Measurements from ENCODE around the gene SPON1. TPM values are rescaled to one million over a fixed set of nuclear protein-coding genes. Genes with fewer than 3 reads are reported as not detected.
"Not testable (repeated sequence)": the region's sequence is repeated elsewhere in the genome, so short reads cannot be mapped to it uniquely, and the experiment has no call there.

The SPON1 gene
- polyA plus RNA-seq, 4 donors: 11.4 to 99.8 (median 22.2) TPM

GRCh38 chr11:14144934-14145333 lies 182.4 kb downstream of the SPON1 start:
- no peaks in the 10 kb centered on the region for H3K4me1 ChIP-seq (ENCODE audit: control insufficient read depth in 3 of 3, insufficient read depth in 2 of 3, low read depth in 1 of 3, low read length in 2 of 3)
- H3K27ac ChIP-seq (ENCODE audit: low read depth in 1 of 3, low read length in 2 of 3): no peak overlapping the region
- H3K4me3 ChIP-seq (ENCODE audit: low read depth in 1 of 3, low read length in 3 of 3): no peak overlapping the region
- no peaks in the 10 kb centered on the region for H3K9me3 ChIP-seq (ENCODE audit: control insufficient read depth in 2 of 2, insufficient read depth in 1 of 2, low read depth in 1 of 2, low read length in 1 of 2)
- peaks cover 0 to 6% (median 2%) of the 10 kb centered on the region in 3 donors for H3K36me3 ChIP-seq (ENCODE audit: control insufficient read depth in 3 of 3, insufficient read depth in 2 of 3, low read depth in 1 of 3, low read length in 3 of 3)
- no peak for DNase-seq
- H3K27me3 ChIP-seq (ENCODE audit: control insufficient read depth in 3 of 3, insufficient read depth in 3 of 3, low read length in 3 of 3): no peaks in the 10 kb centered on the region
- no peak for FAIRE-seq
- 51 to 71% (median 52%) methylated on average over 2 of the region's 2 CpGs for WGBS, 3 donors

GRCh38 chr11:14148653-14149273 lies 186.2 kb downstream of the SPON1 start:
- no peak overlapping the region for H3K4me3 ChIP-seq (ENCODE audit: low read depth in 1 of 3, low read length in 3 of 3)
- H3K27ac ChIP-seq (ENCODE audit: low read depth in 1 of 3, low read length in 2 of 3): no peak overlapping the region
- peaks cover 0 to 7% of the 10 kb centered on the region in 2 donors for H3K9me3 ChIP-seq (ENCODE audit: control insufficient read depth in 2 of 2, insufficient read depth in 1 of 2, low read depth in 1 of 2, low read length in 1 of 2)
- H3K27me3 ChIP-seq (ENCODE audit: control insufficient read depth in 3 of 3, insufficient read depth in 3 of 3, low read length in 3 of 3): no peaks in the 10 kb centered on the region
- FAIRE-seq (no peak), DNase-seq (peak; percentile 64 to 66)
- peaks cover 0 to 7% (median 0%) of the 10 kb centered on the region in 3 donors for H3K36me3 ChIP-seq (ENCODE audit: control insufficient read depth in 3 of 3, insufficient read depth in 2 of 3, low read depth in 1 of 3, low read length in 3 of 3)
- no peaks in the 10 kb centered on the region for H3K4me1 ChIP-seq (ENCODE audit: control insufficient read depth in 3 of 3, insufficient read depth in 2 of 3, low read depth in 1 of 3, low read length in 2 of 3)
- 22 to 49% (median 27%) methylated on average over 3 of the region's 3 CpGs for WGBS, 3 donors

- peaks cover 0 to 16% of the 10 kb centered on the region in 2 donors for H3K9me3 ChIP-seq (ENCODE audit: control insufficient read depth in 2 of 2, insufficient read depth in 1 of 2, low read depth in 1 of 2, low read length in 1 of 2)
- WGBS, 3 donors: 61 to 76% (median 74%) methylated on average over 2 of the region's 2 CpGs
- no peaks in the 10 kb centered on the region for H3K27me3 ChIP-seq (ENCODE audit: control insufficient read depth in 3 of 3, insufficient read depth in 3 of 3, low read length in 3 of 3)
- no peak for DNase-seq
- no peaks in the 10 kb centered on the region for H3K4me1 ChIP-seq (ENCODE audit: control insufficient read depth in 3 of 3, insufficient read depth in 2 of 3, low read depth in 1 of 3, low read length in 2 of 3)
- H3K36me3 ChIP-seq (ENCODE audit: control insufficient read depth in 3 of 3, insufficient read depth in 2 of 3, low read depth in 1 of 3, low read length in 3 of 3): peaks cover 0 to 7% (median 3%) of the 10 kb centered on the region in 3 donors
- no peak overlapping the region for H3K27ac ChIP-seq (ENCODE audit: low read depth in 1 of 3, low read length in 2 of 3)
- no peak for FAIRE-seq
- H3K4me3 ChIP-seq (ENCODE audit: low read depth in 1 of 3, low read length in 3 of 3): no peak overlapping the region
Observed at GRCh38 chr11:14149683-14150082, 187.2 kb downstream of the SPON1 start.

GRCh38 chr11:14150878-14151277 lies 188.4 kb downstream of the SPON1 start:
- H3K36me3 ChIP-seq (ENCODE audit: control insufficient read depth in 3 of 3, insufficient read depth in 2 of 3, low read depth in 1 of 3, low read length in 3 of 3): peaks cover 0 to 5% (median 3%) of the 10 kb centered on the region in 3 donors
- DNase-seq (no peak), FAIRE-seq (no peak)
- 88 to 95% (median 88%) methylated on average over 4 of the region's 4 CpGs for WGBS, 3 donors
- peaks cover 0 to 22% of the 10 kb centered on the region in 2 donors for H3K9me3 ChIP-seq (ENCODE audit: control insufficient read depth in 2 of 2, insufficient read depth in 1 of 2, low read depth in 1 of 2, low read length in 1 of 2)
- H3K4me3 ChIP-seq (ENCODE audit: low read depth in 1 of 3, low read length in 3 of 3): no peak overlapping the region
- no peaks in the 10 kb centered on the region for H3K4me1 ChIP-seq (ENCODE audit: control insufficient read depth in 3 of 3, insufficient read depth in 2 of 3, low read depth in 1 of 3, low read length in 2 of 3)
- H3K27ac ChIP-seq (ENCODE audit: low read depth in 1 of 3, low read length in 2 of 3): no peak overlapping the region
- no peaks in the 10 kb centered on the region for H3K27me3 ChIP-seq (ENCODE audit: control insufficient read depth in 3 of 3, insufficient read depth in 3 of 3, low read length in 3 of 3)

- H3K36me3 ChIP-seq (ENCODE audit: control insufficient read depth in 3 of 3, insufficient read depth in 2 of 3, low read depth in 1 of 3, low read length in 3 of 3); H3K4me1 ChIP-seq (ENCODE audit: control insufficient read depth in 3 of 3, insufficient read depth in 2 of 3, low read depth in 1 of 3, low read length in 2 of 3); DNase-seq; FAIRE-seq; H3K4me3 ChIP-seq (ENCODE audit: low read depth in 1 of 3, low read length in 3 of 3); H3K27ac ChIP-seq (ENCODE audit: low read depth in 1 of 3, low read length in 2 of 3); H3K27me3 ChIP-seq (ENCODE audit: control insufficient read depth in 3 of 3, insufficient read depth in 3 of 3, low read length in 3 of 3): not testable (repeated sequence)
- peaks cover 0 to 32% of the 10 kb centered on the region in 2 donors for H3K9me3 ChIP-seq (ENCODE audit: control insufficient read depth in 2 of 2, insufficient read depth in 1 of 2, low read depth in 1 of 2, low read length in 1 of 2)
- WGBS, 3 donors: 75 to 95% (median 82%) methylated on average over 1 of the region's 1 CpG
Observed at GRCh38 chr11:14154103-14154502, 191.6 kb downstream of the SPON1 start.

- Histone ChIP-seq H3K27me3 (ENCODE audit: control insufficient read depth in 3 of 3, insufficient read depth in 3 of 3, low read length in 3 of 3) (no peaks in the 10 kb centered on the region), H3K27ac (ENCODE audit: low read depth in 1 of 3, low read length in 2 of 3) (no peak overlapping the region), H3K9me3 (ENCODE audit: control insufficient read depth in 2 of 2, insufficient read depth in 1 of 2, low read depth in 1 of 2, low read length in 1 of 2) (peaks cover 0 to 29% of the 10 kb centered on the region in 2 donors), H3K4me1 (ENCODE audit: control insufficient read depth in 3 of 3, insufficient read depth in 2 of 3, low read depth in 1 of 3, low read length in 2 of 3) (no peaks in the 10 kb centered on the region), H3K36me3 (ENCODE audit: control insufficient read depth in 3 of 3, insufficient read depth in 2 of 3, low read depth in 1 of 3, low read length in 3 of 3) (peaks cover 0 to 3% (median 1%) of the 10 kb centered on the region in 3 donors), H3K4me3 (ENCODE audit: low read depth in 1 of 3, low read length in 3 of 3) (no peak overlapping the region)
- 89 to 96% (median 93%) methylated on average over 1 of the region's 1 CpG for WGBS, 3 donors
- DNase-seq (no peak), FAIRE-seq (no peak)
Observed at GRCh38 chr11:14158393-14158792, 195.9 kb downstream of the SPON1 start.

- DNase-seq: no peak
- H3K4me3 ChIP-seq (ENCODE audit: low read depth in 1 of 3, low read length in 3 of 3): no peak overlapping the region
- no peak for FAIRE-seq
- H3K4me1 ChIP-seq (ENCODE audit: control insufficient read depth in 3 of 3, insufficient read depth in 2 of 3, low read depth in 1 of 3, low read length in 2 of 3): no peaks in the 10 kb centered on the region
- no peaks in the 10 kb centered on the region for H3K36me3 ChIP-seq (ENCODE audit: control insufficient read depth in 3 of 3, insufficient read depth in 2 of 3, low read depth in 1 of 3, low read length in 3 of 3)
- 93 to 97% (median 94%) methylated on average over 2 of the region's 2 CpGs for WGBS, 3 donors
- H3K9me3 ChIP-seq (ENCODE audit: control insufficient read depth in 2 of 2, insufficient read depth in 1 of 2, low read depth in 1 of 2, low read length in 1 of 2): no peaks in the 10 kb centered on the region
- no peak overlapping the region for H3K27ac ChIP-seq (ENCODE audit: low read depth in 1 of 3, low read length in 2 of 3)
- H3K27me3 ChIP-seq (ENCODE audit: control insufficient read depth in 3 of 3, insufficient read depth in 3 of 3, low read length in 3 of 3): no peaks in the 10 kb centered on the region
Observed at GRCh38 chr11:14163576-14163975, 201.1 kb downstream of the SPON1 start.

- FAIRE-seq; DNase-seq; H3K4me1 ChIP-seq (ENCODE audit: control insufficient read depth in 3 of 3, insufficient read depth in 2 of 3, low read depth in 1 of 3, low read length in 2 of 3); H3K36me3 ChIP-seq (ENCODE audit: control insufficient read depth in 3 of 3, insufficient read depth in 2 of 3, low read depth in 1 of 3, low read length in 3 of 3); H3K27me3 ChIP-seq (ENCODE audit: control insufficient read depth in 3 of 3, insufficient read depth in 3 of 3, low read length in 3 of 3); H3K27ac ChIP-seq (ENCODE audit: low read depth in 1 of 3, low read length in 2 of 3); H3K9me3 ChIP-seq (ENCODE audit: control insufficient read depth in 2 of 2, insufficient read depth in 1 of 2, low read depth in 1 of 2, low read length in 1 of 2); H3K4me3 ChIP-seq (ENCODE audit: low read depth in 1 of 3, low read length in 3 of 3): not testable (repeated sequence)
- 90 to 95% (median 94%) methylated on average over 7 of the region's 7 CpGs for WGBS, 3 donors
Observed at GRCh38 chr11:14173679-14174078, 211.2 kb downstream of the SPON1 start.

All from small intestine (tissue), 7 donors.